Mesendoderm (in vitro differentiated cells): ENCODE measurements around the gene LAMC2.
A peak's percentile ranks its signal among the peaks of the same experiment; 100 is the strongest.

ENCODE experiments used
- DNase-seq: peaks from one replicate; pipeline ENCODE4 v3.0.0; 2013
- H2AK5ac ChIP-seq: 2 replicates; pipeline ENCODE4 v1.6.1; 2013; ENCODE audit warnings: low read length, inconsistent platforms
- H2BK120ac ChIP-seq: 2 replicates; pipeline ENCODE4 v1.6.1; 2013; ENCODE audit warnings: low read depth, mild to moderate bottlenecking, low read length, moderate library complexity, mixed read lengths
- H2BK15ac ChIP-seq: replicated peaks from 2 replicates; pipeline ENCODE4 v1.6.1; 2013; ENCODE audit warnings: low read depth, mild to moderate bottlenecking, moderate library complexity
- H2BK5ac ChIP-seq: 2 replicates; pipeline ENCODE4 v1.6.1; 2013; ENCODE audit warnings: low read length, inconsistent platforms
- H3K18ac ChIP-seq: 2 replicates; pipeline ENCODE4 v1.6.1; 2013; ENCODE audit warnings: mild to moderate bottlenecking, low read length, mixed read lengths
- H3K23ac ChIP-seq: one replicate; pipeline ENCODE4 v1.6.1; 2013; ENCODE audit warnings: low read length
- H3K27ac ChIP-seq: 2 replicates; pipeline ENCODE4 v1.5.1; 2013; ENCODE audit warnings: low read depth, mild to moderate bottlenecking, inconsistent platforms, low read length, moderate library complexity
- H3K27me3 ChIP-seq: 2 replicates; pipeline ENCODE4 v1.6.1; 2013; ENCODE audit warnings: low read length, control low read depth, mild to moderate bottlenecking, inconsistent platforms; ENCODE audit not compliant: insufficient read depth, poor library complexity
- H3K36me3 ChIP-seq: 2 replicates; pipeline ENCODE4 v1.6.1; 2013; ENCODE audit warnings: low read length, inconsistent platforms; ENCODE audit not compliant: control insufficient read depth, insufficient read depth
- H3K4ac ChIP-seq: one replicate; pipeline ENCODE4 v1.6.1; 2013; ENCODE audit warnings: low read depth, mild to moderate bottlenecking, low read length, moderate library complexity
- H3K4me1 ChIP-seq: 2 replicates; pipeline ENCODE4 v1.6.1; 2013; ENCODE audit warnings: low read depth, low read length, inconsistent platforms; ENCODE audit not compliant: control insufficient read depth
- H3K4me2 ChIP-seq: 2 replicates; pipeline ENCODE4 v1.6.1; 2013; ENCODE audit warnings: low read length
- H3K4me3 ChIP-seq: 2 replicates; pipeline ENCODE4 v1.5.1; 2013; ENCODE audit warnings: mild to moderate bottlenecking, low read length
- H3K56ac ChIP-seq: one replicate; pipeline ENCODE4 v1.6.1; 2013; ENCODE audit warnings: low read length
- H3K79me1 ChIP-seq: 2 replicates; pipeline ENCODE4 v1.6.1; 2013; ENCODE audit warnings: low read length, inconsistent platforms
- H3K79me2 ChIP-seq: 2 replicates; pipeline ENCODE4 v1.6.1; 2013; ENCODE audit warnings: mild to moderate bottlenecking, low read length; ENCODE audit not compliant: control insufficient read depth, insufficient read depth
- H3K9ac ChIP-seq: 2 replicates; pipeline ENCODE4 v1.6.1; 2013; ENCODE audit warnings: low read length, inconsistent platforms
- H4K5ac ChIP-seq: one replicate; pipeline ENCODE4 v1.6.1; 2013; ENCODE audit warnings: low read length
- H4K8ac ChIP-seq: one replicate; pipeline ENCODE4 v1.6.1; 2013; ENCODE audit warnings: low read depth, mild to moderate bottlenecking, control low read depth, low read length, moderate library complexity
- WGBS: extraction: QIAGEN DNeasy Blood & Tissue Kit; methylation state at CpG from one replicate; pipeline ENCODE4 v1.1.7; 2013; ENCODE audit warnings: low lambda C conversion rate, missing lambda C conversion rate; ENCODE audit not compliant: insufficient coverage; ENCODE audit errors: extremely low coverage; 5-methylcytosine and 5-hydroxymethylcytosine counted together

The LAMC2 gene

GRCh38 chr1:183197762-183198161 lies 11.7 kb downstream of the LAMC2 start:
- no peak overlapping the region for H3K4me2 ChIP-seq
- no peaks in the 10 kb centered on the region for H3K36me3 ChIP-seq
- no peaks in the 10 kb centered on the region for H3K79me2 ChIP-seq
- H4K8ac ChIP-seq: no peak overlapping the region
- no peak overlapping the region for H3K9ac ChIP-seq
- H3K27ac ChIP-seq: no peak overlapping the region
- no peak overlapping the region for H2AK5ac ChIP-seq
- no peak for DNase-seq
- no peak overlapping the region for H3K4me3 ChIP-seq
- no CpG with 5 or more reads among the region's 4 CpGs for WGBS
- no peak overlapping the region for H3K23ac ChIP-seq
- H4K5ac ChIP-seq: no peak overlapping the region
- H3K79me1 ChIP-seq: no peaks in the 10 kb centered on the region
- H2BK15ac ChIP-seq: no peak overlapping the region
- no peak overlapping the region for H2BK120ac ChIP-seq
- peaks cover 5% of the 10 kb centered on the region for H3K4me1 ChIP-seq
- H3K18ac ChIP-seq: no peak overlapping the region
- H2BK5ac ChIP-seq: no peak overlapping the region
- H3K27me3 ChIP-seq: no peaks in the 10 kb centered on the region
- H3K4ac ChIP-seq: no peak overlapping the region
- no peak overlapping the region for H3K56ac ChIP-seq

- no peak overlapping the region for H3K4me3 ChIP-seq
- H3K36me3 ChIP-seq: no peaks in the 10 kb centered on the region
- no peak overlapping the region for H3K4ac ChIP-seq
- H3K18ac ChIP-seq: no peak overlapping the region
- no peak overlapping the region for H2BK15ac ChIP-seq
- H4K5ac ChIP-seq: no peak overlapping the region
- WGBS: no CpG with 5 or more reads among the region's 9 CpGs
- H4K8ac ChIP-seq: no peak overlapping the region
- H3K4me1 ChIP-seq: peaks cover 5% of the 10 kb centered on the region
- H3K56ac ChIP-seq: no peak overlapping the region
- no peak overlapping the region for H3K23ac ChIP-seq
- no peak overlapping the region for H2BK5ac ChIP-seq
- no peak overlapping the region for H3K4me2 ChIP-seq
- DNase-seq: peak; percentile 67
- H3K79me2 ChIP-seq: no peaks in the 10 kb centered on the region
- no peak overlapping the region for H3K27ac ChIP-seq
- H2BK120ac ChIP-seq: no peak overlapping the region
- H3K9ac ChIP-seq: no peak overlapping the region
- no peaks in the 10 kb centered on the region for H3K79me1 ChIP-seq
- H3K27me3 ChIP-seq: no peaks in the 10 kb centered on the region
- H2AK5ac ChIP-seq: no peak overlapping the region
Observed at GRCh38 chr1:183198463-183198862, 12.4 kb downstream of the LAMC2 start.

GRCh38 chr1:183199304-183199703 lies 13.2 kb downstream of the LAMC2 start:
- no peak for DNase-seq
- Histone ChIP-seq H2AK5ac (no peak overlapping the region), H3K4me2 (no peak overlapping the region), H3K27ac (no peak overlapping the region), H3K36me3 (no peaks in the 10 kb centered on the region), H3K4me3 (no peak overlapping the region), H3K79me1 (no peaks in the 10 kb centered on the region), H2BK5ac (no peak overlapping the region), H3K18ac (no peak overlapping the region), H3K4me1 (peaks cover 5% of the 10 kb centered on the region), H3K4ac (no peak overlapping the region), H4K5ac (no peak overlapping the region), H3K9ac (no peak overlapping the region), H3K23ac (no peak overlapping the region), H2BK15ac (no peak overlapping the region), H3K79me2 (no peaks in the 10 kb centered on the region), H2BK120ac (no peak overlapping the region), H4K8ac (no peak overlapping the region), H3K56ac (no peak overlapping the region), H3K27me3 (no peaks in the 10 kb centered on the region)
- whole genome bisulfite sequencing: no CpG with 5 or more reads among the region's 3 CpGs

- Histone ChIP-seq H2BK15ac (no peak overlapping the region), H3K27ac (no peak overlapping the region), H4K5ac (no peak overlapping the region), H3K9ac (no peak overlapping the region), H3K4me2 (no peak overlapping the region), H3K23ac (peak overlapping the region; percentile 45), H3K36me3 (no peaks in the 10 kb centered on the region), H3K4ac (no peak overlapping the region), H2BK5ac (no peak overlapping the region), H2AK5ac (no peak overlapping the region), H4K8ac (no peak overlapping the region), H3K79me1 (no peaks in the 10 kb centered on the region), H2BK120ac (no peak overlapping the region), H3K4me1 (no peaks in the 10 kb centered on the region), H3K4me3 (no peak overlapping the region), H3K18ac (no peak overlapping the region), H3K27me3 (no peaks in the 10 kb centered on the region), H3K56ac (no peak overlapping the region), H3K79me2 (no peaks in the 10 kb centered on the region)
- DNase-seq: no peak
- WGBS: no CpG with 5 or more reads among the region's 9 CpGs
Observed at GRCh38 chr1:183200451-183200850, 14.4 kb downstream of the LAMC2 start.

- H3K56ac ChIP-seq: no peak overlapping the region
- H3K4me2 ChIP-seq: no peak overlapping the region
- H4K8ac ChIP-seq: no peak overlapping the region
- H4K5ac ChIP-seq: no peak overlapping the region
- no peak overlapping the region for H2BK120ac ChIP-seq
- H3K4ac ChIP-seq: no peak overlapping the region
- no peaks in the 10 kb centered on the region for H3K36me3 ChIP-seq
- no peak overlapping the region for H3K27ac ChIP-seq
- no CpG with 5 or more reads among the region's 3 CpGs for WGBS
- no peak overlapping the region for H2BK5ac ChIP-seq
- no peak overlapping the region for H2AK5ac ChIP-seq
- no peak overlapping the region for H3K4me3 ChIP-seq
- no peaks in the 10 kb centered on the region for H3K4me1 ChIP-seq
- no peaks in the 10 kb centered on the region for H3K79me2 ChIP-seq
- no peak overlapping the region for H3K23ac ChIP-seq
- H3K9ac ChIP-seq: no peak overlapping the region
- H2BK15ac ChIP-seq: no peak overlapping the region
- no peak for DNase-seq
- H3K18ac ChIP-seq: no peak overlapping the region
- H3K79me1 ChIP-seq: no peaks in the 10 kb centered on the region
- H3K27me3 ChIP-seq: no peaks in the 10 kb centered on the region
Observed at GRCh38 chr1:183203094-183203493, 17.0 kb downstream of the LAMC2 start.

GRCh38 chr1:183205196-183205781 lies 19.2 kb downstream of the LAMC2 start:
- Histone ChIP-seq H3K36me3 (no peaks in the 10 kb centered on the region), H3K4me1 (no peaks in the 10 kb centered on the region), H3K9ac (no peak overlapping the region), H3K27me3 (no peaks in the 10 kb centered on the region), H4K8ac (no peak overlapping the region), H3K4ac (no peak overlapping the region), H2BK5ac (no peak overlapping the region), H3K56ac (no peak overlapping the region), H3K27ac (no peak overlapping the region), H3K79me1 (no peaks in the 10 kb centered on the region), H4K5ac (no peak overlapping the region), H2AK5ac (no peak overlapping the region), H3K4me3 (no peak overlapping the region), H3K23ac (no peak overlapping the region), H3K4me2 (no peak overlapping the region), H2BK15ac (no peak overlapping the region), H3K79me2 (no peaks in the 10 kb centered on the region), H3K18ac (no peak overlapping the region), H2BK120ac (no peak overlapping the region)
- WGBS: no CpG with 5 or more reads among the region's 3 CpGs
- DNase-seq: no peak
